Measurements from ENCODE around the gene CHAF1A. TPM values are rescaled to one million over a fixed set of nuclear protein-coding genes. Genes with fewer than 3 reads are reported as not detected.

The CHAF1A gene
- polyA plus RNA-seq, 1 donor from 2014 or later, result 9.4 TPM

GRCh38 chr19:4483385-4483784 lies 80.9 kb downstream of the CHAF1A start:
- Histone ChIP-seq H3K36me3 (ENCODE audit: insufficient read depth, low read length) (no peaks in the 10 kb centered on the region), H3K27me3 (ENCODE audit: insufficient read depth, low read depth, low read length) (no peaks in the 10 kb centered on the region), H3K79me2 (replicated peaks; ENCODE audit: insufficient read depth, low read length) (no peaks in the 10 kb centered on the region), H3K9me3 (ENCODE audit: low read length) (no peaks in the 10 kb centered on the region), H3K9ac (ENCODE audit: low read length) (no peak overlapping the region), H2AFZ (ENCODE audit: low read depth, low read length) (no peak overlapping the region), H3K9me2 (ENCODE audit: insufficient read depth, low read length) (no peaks in the 10 kb centered on the region), H3K4me3 (ENCODE audit: low read length) (no peak overlapping the region), H4K20me1 (ENCODE audit: insufficient read depth) (no peaks in the 10 kb centered on the region), H3K27ac (ENCODE audit: low read length) (no peak overlapping the region), H3K4me2 (ENCODE audit: low read length) (no peak overlapping the region), H3F3A (ENCODE audit: insufficient read depth, low read length, poor library complexity, severe bottlenecking) (no peaks in the 10 kb centered on the region)
- TF ChIP-seq POLR2AphosphoS5 (IDR thresholded peaks at IDR 0.05), result no peak
- TF ChIP-seq EP300 (conservative IDR thresholded peaks at IDR 0.05; ENCODE audit: poor library complexity, severe bottlenecking), result no peak
- no peak for TF ChIP-seq RAD21 (conservative IDR thresholded peaks at IDR 0.05)
- no peak for TF ChIP-seq EZH2 (IDR thresholded peaks at IDR 0.05; ENCODE audit: borderline replicate concordance, insufficient read depth, low read length, poor library complexity, severe bottlenecking)
- TF ChIP-seq TAF1 (IDR thresholded peaks at IDR 0.05; ENCODE audit: low read depth), result no peak
- no peak for TF ChIP-seq MXI1 (conservative IDR thresholded peaks at IDR 0.05; ENCODE audit: poor library complexity, severe bottlenecking)

- no peaks in the 10 kb centered on the region for H3K9me3 ChIP-seq (ENCODE audit: low read length)
- H3K4me2 ChIP-seq (ENCODE audit: low read length), result no peak overlapping the region
- H3K27me3 ChIP-seq (ENCODE audit: insufficient read depth, low read depth, low read length), result no peaks in the 10 kb centered on the region
- no peaks in the 10 kb centered on the region for H3K79me2 ChIP-seq (replicated peaks; ENCODE audit: insufficient read depth, low read length)
- TF ChIP-seq EP300 (conservative IDR thresholded peaks at IDR 0.05; ENCODE audit: poor library complexity, severe bottlenecking) (no peak), RAD21 (conservative IDR thresholded peaks at IDR 0.05) (no peak), CTCF (IDR thresholded peaks at IDR 0.05; ENCODE audit: poor library complexity, severe bottlenecking) (no peak), REST (IDR thresholded peaks at IDR 0.05; ENCODE audit: borderline replicate concordance) (no peak), POLR2AphosphoS5 (IDR thresholded peaks at IDR 0.05) (no peak), EZH2 (IDR thresholded peaks at IDR 0.05; ENCODE audit: borderline replicate concordance, insufficient read depth, low read length, poor library complexity, severe bottlenecking) (no peak), MXI1 (conservative IDR thresholded peaks at IDR 0.05; ENCODE audit: poor library complexity, severe bottlenecking) (no peak), TAF1 (IDR thresholded peaks at IDR 0.05; ENCODE audit: low read depth) (no peak), SMC3 (conservative IDR thresholded peaks at IDR 0.05; ENCODE audit: poor library complexity) (no peak)
- no peak overlapping the region for H3K4me3 ChIP-seq (ENCODE audit: low read length)
- H3K9me2 ChIP-seq (ENCODE audit: insufficient read depth, low read length), result no peaks in the 10 kb centered on the region
- no peak overlapping the region for H3K9ac ChIP-seq (ENCODE audit: low read length)
- no peaks in the 10 kb centered on the region for H4K20me1 ChIP-seq (ENCODE audit: insufficient read depth)
- no peaks in the 10 kb centered on the region for H3K36me3 ChIP-seq (ENCODE audit: insufficient read depth, low read length)
- H3K27ac ChIP-seq (ENCODE audit: low read length), result no peak overlapping the region
- H2AFZ ChIP-seq (ENCODE audit: low read depth, low read length), result no peak overlapping the region
- H3F3A ChIP-seq (ENCODE audit: insufficient read depth, low read length, poor library complexity, severe bottlenecking), result no peaks in the 10 kb centered on the region
These were observed 85.1 kb downstream of the CHAF1A start for GRCh38 chr19:4487572-4487971.
